ENCODE measurements around the gene USP6NL.

- no peak for TF ChIP-seq EP300 (IDR thresholded peaks at IDR 0.05)
- TF ChIP-seq POLR2AphosphoS5 (IDR thresholded peaks at IDR 0.05): no peak
- TF ChIP-seq CTCF (IDR thresholded peaks at IDR 0.05): no peak
These were observed 16.1 kb downstream of the USP6NL start for GRCh38 chr10:11595395-11595692.

All from esophagus muscularis mucosa (tissue), 4 donors.